H9 (cell line): Measurements from ENCODE around the gene BMP2K. TPM values are rescaled to one million over a fixed set of nuclear protein-coding genes. Genes with fewer than 3 reads are reported as not detected.

Experiments
- DNase-seq: peaks from one replicate; pipeline ENCODE4 v3.0.0-alpha.2; 2017
- H2AFZ ChIP-seq: one replicate; pipeline ENCODE4 v1.6.1; 2013; ENCODE audit warnings: mild to moderate bottlenecking, low read length, control low read depth, moderate library complexity
- H2AK5ac ChIP-seq: 2 replicates; pipeline ENCODE4 v1.6.1; 2013; ENCODE audit warnings: low read length, control low read depth, mixed read lengths; ENCODE audit not compliant: insufficient read length
- H2BK120ac ChIP-seq: one replicate; pipeline ENCODE4 v1.6.1; 2013; ENCODE audit warnings: low read depth, mild to moderate bottlenecking, low read length, control low read depth, inconsistent platforms; ENCODE audit not compliant: poor library complexity, severe bottlenecking
- H2BK12ac ChIP-seq: 2 replicates; pipeline ENCODE4 v1.6.1; 2013; ENCODE audit warnings: low read length, control low read depth, mixed read lengths, low read depth; ENCODE audit not compliant: insufficient read length
- H2BK15ac ChIP-seq: 2 replicates; pipeline ENCODE4 v1.6.1; 2013; ENCODE audit warnings: low read depth, low read length, control low read depth
- H2BK20ac ChIP-seq: one replicate; pipeline ENCODE4 v1.6.1; 2013; ENCODE audit warnings: low read depth, mild to moderate bottlenecking, low read length, control low read depth, inconsistent platforms; ENCODE audit not compliant: poor library complexity, severe bottlenecking
- H2BK5ac ChIP-seq: 2 replicates; pipeline ENCODE4 v1.6.1; 2013; ENCODE audit warnings: low read length, control low read depth, mixed read lengths; ENCODE audit not compliant: insufficient read length
- H3K14ac ChIP-seq: 2 replicates; pipeline ENCODE4 v1.6.1; 2013; ENCODE audit warnings: low read length, control low read depth; ENCODE audit not compliant: insufficient read depth
- H3K18ac ChIP-seq: 2 replicates; pipeline ENCODE4 v1.6.1; 2013; ENCODE audit warnings: low read depth, mild to moderate bottlenecking, mixed read lengths, low read length, control low read depth; ENCODE audit not compliant: insufficient read length
- H3K23ac ChIP-seq: 2 replicates; pipeline ENCODE4 v1.6.1; 2013; ENCODE audit warnings: low read length, control low read depth, mixed read lengths, low read depth; ENCODE audit not compliant: insufficient read length
- H3K23me2 ChIP-seq: 2 replicates; pipeline ENCODE4 v1.6.1; 2013; ENCODE audit warnings: low read depth, mild to moderate bottlenecking, mixed read lengths, low read length, control low read depth; ENCODE audit not compliant: insufficient read length, poor library complexity, severe bottlenecking
- H3K27ac ChIP-seq: 2 replicates; pipeline ENCODE4 v1.5.1; 2013; ENCODE audit warnings: low read length, control low read depth, mixed read lengths, low read depth; ENCODE audit not compliant: insufficient read length
- H3K27me3 ChIP-seq: 2 replicates; pipeline ENCODE4 v1.6.1; 2013; ENCODE audit warnings: low read length, control low read depth, inconsistent platforms; ENCODE audit not compliant: insufficient read depth
- H3K4ac ChIP-seq: 2 replicates; pipeline ENCODE4 v1.6.1; 2013; ENCODE audit warnings: low read depth, mild to moderate bottlenecking, control low read depth, inconsistent platforms, low read length, moderate library complexity
- H3K4me1 ChIP-seq: 2 replicates; pipeline ENCODE4 v1.6.1; 2013; ENCODE audit warnings: low read length, control low read depth, inconsistent platforms; ENCODE audit not compliant: insufficient read depth
- H3K4me2 ChIP-seq: 2 replicates; pipeline ENCODE4 v1.6.1; 2013; ENCODE audit warnings: low read length, control low read depth, mixed read lengths; ENCODE audit not compliant: insufficient read length, insufficient read depth
- H3K56ac ChIP-seq: 2 replicates; pipeline ENCODE4 v1.6.1; 2013; ENCODE audit warnings: low read depth, mild to moderate bottlenecking, mixed read lengths, low read length, control low read depth; ENCODE audit not compliant: insufficient read length
- H3K79me1 ChIP-seq: 2 replicates; pipeline ENCODE4 v1.6.1; 2013; ENCODE audit warnings: low read depth, mild to moderate bottlenecking, moderate library complexity, low read length, control low read depth, inconsistent platforms; ENCODE audit not compliant: insufficient read depth, poor library complexity, severe bottlenecking
- H3K79me2 ChIP-seq: 2 replicates; pipeline ENCODE4 v1.6.1; 2013; ENCODE audit warnings: low read length, control low read depth, inconsistent platforms; ENCODE audit not compliant: insufficient read depth
- H3K9ac ChIP-seq: 2 replicates; pipeline ENCODE4 v1.6.1; 2013; ENCODE audit warnings: low read length, control low read depth, mixed read lengths; ENCODE audit not compliant: insufficient read length; ENCODE audit errors: extremely low read depth
- H3K9me3 ChIP-seq: one replicate; pipeline ENCODE4 v1.6.1; 2013; ENCODE audit warnings: low read depth, low read length, inconsistent platforms; ENCODE audit not compliant: control insufficient read depth
- H3T11ph ChIP-seq: one replicate; pipeline ENCODE4 v1.6.1; 2013; ENCODE audit warnings: mild to moderate bottlenecking, low read length, control low read depth, inconsistent platforms
- H4K20me1 ChIP-seq: one replicate; pipeline ENCODE4 v1.6.1; 2013; ENCODE audit not compliant: control insufficient read depth, insufficient read length, insufficient read depth
- H4K5ac ChIP-seq: 2 replicates; pipeline ENCODE4 v1.6.1; 2013; ENCODE audit warnings: low read depth, mild to moderate bottlenecking, mixed read lengths, low read length, control low read depth; ENCODE audit not compliant: insufficient read length
- H4K8ac ChIP-seq: replicated peaks from 2 replicates; pipeline ENCODE4 v1.6.1; 2013; ENCODE audit warnings: low read length, control low read depth, mixed read lengths, low read depth; ENCODE audit not compliant: insufficient read length
- H4K91ac ChIP-seq: 2 replicates; pipeline ENCODE4 v1.6.1; 2013; ENCODE audit warnings: low read depth, mild to moderate bottlenecking, moderate library complexity, mixed read lengths, low read length, control low read depth; ENCODE audit not compliant: insufficient read length
- H3K27ac Mint-ChIP-seq, 3 experiments: 2 replicates in 2 of 3; 3 replicates in 1 of 3; pipeline ENCODE4 v1.8.0; 2020 to 2021; ENCODE audit warnings: mixed read lengths in 3 of 3, mild to moderate bottlenecking in 1 of 3, moderate library complexity in 1 of 3
- H3K27me3 Mint-ChIP-seq: 2 replicates; pipeline ENCODE4 v1.8.0; 2021; ENCODE audit warnings: low read depth, mild to moderate bottlenecking, moderate library complexity, mixed read lengths
- H3K36me3 Mint-ChIP-seq, 3 experiments: 2 replicates in 2 of 3; 3 replicates in 1 of 3; pipeline ENCODE4 v1.8.0; 2020 to 2021; ENCODE audit warnings: low read depth in 3 of 3, mixed read lengths in 3 of 3; ENCODE audit not compliant: insufficient read depth in 1 of 3
- H3K4me1 Mint-ChIP-seq, 2 experiments: 2 replicates each; pipeline ENCODE4 v1.8.0; 2020; ENCODE audit warnings: mixed read lengths in 2 of 2
- H3K4me3 Mint-ChIP-seq, 2 experiments: 2 replicates in 1 of 2; 3 replicates in 1 of 2; pipeline ENCODE4 v1.8.0; 2020 to 2021; ENCODE audit warnings: mild to moderate bottlenecking in 2 of 2, mixed read lengths in 2 of 2, moderate library complexity in 1 of 2
- H3K9me3 Mint-ChIP-seq, 2 experiments: 2 replicates in 1 of 2; 3 replicates in 1 of 2; pipeline ENCODE4 v1.8.0; 2020; ENCODE audit warnings: mild to moderate bottlenecking in 2 of 2, mixed read lengths in 2 of 2, moderate library complexity in 1 of 2
- CTCF ChIP-seq: fragments of 200-600 bp; sonication (generic); conservative IDR thresholded peaks from 3 replicates; pipeline ENCODE4 v1.8.0; 2021; ENCODE audit warnings: antibody characterized with exemption, mild to moderate bottlenecking
- WGBS: extraction: QIAGEN DNeasy Blood & Tissue Kit; methylation state at CpG from one replicate; pipeline ENCODE4 v1.1.7; 2013; ENCODE audit warnings: missing lambda C conversion rate, low lambda C conversion rate, mixed read lengths; ENCODE audit not compliant: insufficient read length; ENCODE audit errors: extremely low coverage; 5-methylcytosine and 5-hydroxymethylcytosine counted together
- total RNA-seq: library from RNA; stranded (reverse); gene quantifications from 2 replicates; pipeline ENCODE4 v1.2.1, GENCODE V29; 2021

The BMP2K gene
- total RNA-seq, 1 experiment from 2014 or later = 26.4 TPM

- H2BK15ac ChIP-seq = no peak overlapping the region
- no peak overlapping the region for H2AFZ ChIP-seq
- H3K4ac ChIP-seq = no peak overlapping the region
- H3T11ph ChIP-seq = no peak overlapping the region
- H3K4me2 ChIP-seq = no peak overlapping the region
- H4K5ac ChIP-seq = no peak overlapping the region
- no peaks in the 10 kb centered on the region for H3K27me3 ChIP-seq
- WGBS = no CpG with 5 or more reads among the region's 1 CpG
- no peaks in the 10 kb centered on the region for H3K23me2 ChIP-seq
- no peaks in the 10 kb centered on the region for H3K9me3 ChIP-seq
- no peak overlapping the region for H3K18ac ChIP-seq
- no peak overlapping the region for H3K23ac ChIP-seq
- Mint-ChIP-seq H3K9me3 (no peaks in the 10 kb centered on the region; a peak in 1 of 5 replicates), H3K36me3 (no peaks in the 10 kb centered on the region), H3K27ac (no peak overlapping the region), H3K4me1 (peaks cover 24 to 26% of the 10 kb centered on the region in 2 experiments), H3K27me3 (peaks cover 14% of the 10 kb centered on the region), H3K4me3 (no peak overlapping the region)
- no peak for DNase-seq
- H3K14ac ChIP-seq = no peak overlapping the region
- no peak overlapping the region for H2BK12ac ChIP-seq
- no peak overlapping the region for H2BK120ac ChIP-seq
- H3K27ac ChIP-seq = no peak overlapping the region
- H3K9ac ChIP-seq = no peak overlapping the region
- no peaks in the 10 kb centered on the region for H3K79me2 ChIP-seq
- no peak overlapping the region for H2BK5ac ChIP-seq
- H2AK5ac ChIP-seq = no peak overlapping the region
- H2BK20ac ChIP-seq = no peak overlapping the region
- H4K91ac ChIP-seq = no peak overlapping the region
- no peak overlapping the region for H3K56ac ChIP-seq
- no peaks in the 10 kb centered on the region for H3K79me1 ChIP-seq
- no peak overlapping the region for H4K8ac ChIP-seq
- TF ChIP-seq CTCF = no peak
- no peaks in the 10 kb centered on the region for H4K20me1 ChIP-seq
- H3K4me1 ChIP-seq = peaks cover 5% of the 10 kb centered on the region; the same call in 1 of the 2 replicates
Observed at GRCh38 chr4:78726546-78726945, 49.6 kb upstream of the BMP2K start.
